SK-N-MC (cell line): ENCODE measurements around the gene SLC9A4.

Source experiments
- DNase-seq: peaks from one replicate; pipeline ENCODE4 v3.0.0-alpha.2; 2011; ENCODE audit warnings: low read depth, low spot score
- H3K27ac ChIP-seq: fragments of 200-600 bp; sonication (generic); 2 replicates; pipeline ENCODE4 v1.5.1; 2016; ENCODE audit warnings: mixed run types
- H3K36me3 ChIP-seq: fragments of 200-600 bp; sonication (generic); 2 replicates; pipeline ENCODE4 v1.6.1; 2017; ENCODE audit warnings: antibody characterized with exemption, low read length, mixed read lengths; ENCODE audit not compliant: insufficient read depth
- H3K4me3 ChIP-seq: fragments of 200-600 bp; sonication (generic); 2 replicates; pipeline ENCODE4 v1.5.1; 2016
- H3K9ac ChIP-seq: fragments of 200-600 bp; sonication (generic); 2 replicates; pipeline ENCODE4 v1.8.0; 2017; ENCODE audit warnings: mixed run types, mixed read lengths; ENCODE audit not compliant: insufficient read length
- H3K9me3 ChIP-seq: fragments of 200-600 bp; sonication (generic); 2 replicates; pipeline ENCODE4 v1.6.1; 2017; ENCODE audit warnings: low read depth, mild to moderate bottlenecking, antibody characterized with exemption, low read length, moderate library complexity, mixed read lengths
- EZH2 ChIP-seq: fragments of 200-600 bp; sonication (generic); IDR thresholded peaks from one replicate; pipeline ENCODE4 v1.6.1; 2017; ENCODE audit warnings: antibody characterized with exemption
- FOXP2 ChIP-seq: optimal IDR thresholded peaks from 2 replicates; pipeline ENCODE3; 2011; ENCODE audit warnings: mild to moderate bottlenecking, moderate library complexity; ENCODE audit not compliant: insufficient read depth; ENCODE audit errors: extremely low read length, control extremely low read depth
- POLR2AphosphoS5 ChIP-seq: IDR thresholded peaks from 2 replicates; pipeline ENCODE4 v1.6.1; 2012; ENCODE audit warnings: mild to moderate bottlenecking, low read depth, low read length, borderline replicate concordance

The SLC9A4 gene

GRCh38 chr2:102444233-102444632, 28.8 kb upstream of the SLC9A4 start:
- Histone ChIP-seq H3K27ac (no peak overlapping the region), H3K36me3 (no peaks in the 10 kb centered on the region), H3K4me3 (no peak overlapping the region), H3K9me3 (no peaks in the 10 kb centered on the region), H3K9ac (no peak overlapping the region)
- no peak for DNase-seq
- no peak for TF ChIP-seq POLR2AphosphoS5
- no peak for TF ChIP-seq EZH2
- TF ChIP-seq FOXP2, result no peak

- no peak overlapping the region for H3K4me3 ChIP-seq
- H3K9ac ChIP-seq, result no peak overlapping the region
- DNase-seq, result no peak
- no peaks in the 10 kb centered on the region for H3K36me3 ChIP-seq
- no peaks in the 10 kb centered on the region for H3K9me3 ChIP-seq
- H3K27ac ChIP-seq, result no peak overlapping the region
- TF ChIP-seq POLR2AphosphoS5, result no peak
- no peak for TF ChIP-seq FOXP2
- no peak for TF ChIP-seq EZH2
These were observed 26.1 kb upstream of the SLC9A4 start for GRCh38 chr2:102446936-102447335.

- no peaks in the 10 kb centered on the region for H3K9me3 ChIP-seq
- DNase-seq, result peak; percentile 8
- TF ChIP-seq POLR2AphosphoS5 (no peak), EZH2 (no peak), FOXP2 (no peak)
- H3K9ac ChIP-seq, result no peak overlapping the region
- no peaks in the 10 kb centered on the region for H3K36me3 ChIP-seq
- H3K4me3 ChIP-seq, result no peak overlapping the region
- no peak overlapping the region for H3K27ac ChIP-seq
These were observed 23.6 kb upstream of the SLC9A4 start for GRCh38 chr2:102449370-102449974.

GRCh38 chr2:102451968-102452367, 21.1 kb upstream of the SLC9A4 start:
- no peaks in the 10 kb centered on the region for H3K36me3 ChIP-seq
- no peaks in the 10 kb centered on the region for H3K9me3 ChIP-seq
- no peak overlapping the region for H3K4me3 ChIP-seq
- no peak overlapping the region for H3K27ac ChIP-seq
- no peak for DNase-seq
- no peak overlapping the region for H3K9ac ChIP-seq
- TF ChIP-seq POLR2AphosphoS5 (no peak), EZH2 (no peak), FOXP2 (no peak)

- DNase-seq, result no peak
- TF ChIP-seq POLR2AphosphoS5 (no peak), EZH2 (no peak), FOXP2 (no peak)
- no peaks in the 10 kb centered on the region for H3K9me3 ChIP-seq
- no peak overlapping the region for H3K4me3 ChIP-seq
- no peak overlapping the region for H3K27ac ChIP-seq
- H3K36me3 ChIP-seq, result no peaks in the 10 kb centered on the region
- H3K9ac ChIP-seq, result no peak overlapping the region
These were observed 19.5 kb upstream of the SLC9A4 start for GRCh38 chr2:102453501-102453900.

GRCh38 chr2:102455061-102455670, 17.9 kb upstream of the SLC9A4 start:
- Histone ChIP-seq H3K36me3 (no peaks in the 10 kb centered on the region), H3K9ac (no peak overlapping the region), H3K9me3 (no peaks in the 10 kb centered on the region), H3K4me3 (no peak overlapping the region), H3K27ac (no peak overlapping the region)
- TF ChIP-seq EZH2, result no peak
- TF ChIP-seq FOXP2, result no peak
- TF ChIP-seq POLR2AphosphoS5, result no peak
- no peak for DNase-seq

- no peaks in the 10 kb centered on the region for H3K36me3 ChIP-seq
- DNase-seq, result no peak
- no peak for TF ChIP-seq FOXP2
- TF ChIP-seq EZH2, result no peak
- no peak for TF ChIP-seq POLR2AphosphoS5
- H3K9me3 ChIP-seq, result no peaks in the 10 kb centered on the region
- H3K27ac ChIP-seq, result no peak overlapping the region
- no peak overlapping the region for H3K4me3 ChIP-seq
- no peak overlapping the region for H3K9ac ChIP-seq
These were observed 12.6 kb upstream of the SLC9A4 start for GRCh38 chr2:102460467-102460866.

GRCh38 chr2:102461188-102461587, 11.8 kb upstream of the SLC9A4 start:
- Histone ChIP-seq H3K9me3 (no peaks in the 10 kb centered on the region), H3K27ac (no peak overlapping the region), H3K9ac (no peak overlapping the region), H3K4me3 (no peak overlapping the region), H3K36me3 (no peaks in the 10 kb centered on the region)
- TF ChIP-seq EZH2, result no peak
- no peak for TF ChIP-seq POLR2AphosphoS5
- no peak for TF ChIP-seq FOXP2
- DNase-seq, result no peak
